ENCODE results near the gene TRMT1L. TPM values are rescaled to one million over a fixed set of nuclear protein-coding genes. Genes with fewer than 3 reads are reported as not detected.

TRMT1L gene
- total and polyA plus RNA-seq, 2 donors (not counting 1 experiment from before 2014, with no cell fraction given), result 19.4 to 26.4 TPM

DNA sequence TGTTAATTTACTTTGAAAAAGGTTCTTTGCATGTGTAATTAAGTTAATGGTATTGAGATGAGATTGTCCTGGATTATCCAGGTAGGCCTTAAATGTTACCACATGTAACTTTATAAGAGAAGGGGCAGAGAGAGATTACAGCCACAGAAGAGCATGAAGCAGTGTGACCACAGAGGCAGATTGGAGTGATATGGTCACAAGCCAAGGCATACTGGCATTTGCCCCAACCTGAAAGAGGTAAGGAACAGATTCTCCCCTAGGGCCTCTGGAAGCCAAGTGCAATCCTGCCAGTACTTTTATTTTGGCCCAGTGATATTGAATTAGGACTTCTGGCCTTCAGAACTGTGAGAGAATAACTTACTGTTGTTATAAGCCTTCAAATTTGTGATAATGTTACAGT is 88.4 kb downstream of the TRMT1L start:
- TF ChIP-seq, protein P1, sequence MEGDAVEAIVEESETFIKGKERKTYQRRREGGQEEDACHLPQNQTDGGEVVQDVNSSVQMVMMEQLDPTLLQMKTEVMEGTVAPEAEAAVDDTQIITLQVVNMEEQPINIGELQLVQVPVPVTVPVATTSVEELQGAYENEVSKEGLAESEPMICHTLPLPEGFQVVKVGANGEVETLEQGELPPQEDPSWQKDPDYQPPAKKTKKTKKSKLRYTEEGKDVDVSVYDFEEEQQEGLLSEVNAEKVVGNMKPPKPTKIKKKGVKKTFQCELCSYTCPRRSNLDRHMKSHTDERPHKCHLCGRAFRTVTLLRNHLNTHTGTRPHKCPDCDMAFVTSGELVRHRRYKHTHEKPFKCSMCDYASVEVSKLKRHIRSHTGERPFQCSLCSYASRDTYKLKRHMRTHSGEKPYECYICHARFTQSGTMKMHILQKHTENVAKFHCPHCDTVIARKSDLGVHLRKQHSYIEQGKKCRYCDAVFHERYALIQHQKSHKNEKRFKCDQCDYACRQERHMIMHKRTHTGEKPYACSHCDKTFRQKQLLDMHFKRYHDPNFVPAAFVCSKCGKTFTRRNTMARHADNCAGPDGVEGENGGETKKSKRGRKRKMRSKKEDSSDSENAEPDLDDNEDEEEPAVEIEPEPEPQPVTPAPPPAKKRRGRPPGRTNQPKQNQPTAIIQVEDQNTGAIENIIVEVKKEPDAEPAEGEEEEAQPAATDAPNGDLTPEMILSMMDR (conservative IDR thresholded peaks at IDR 0.05 in 1 of 2, IDR thresholded peaks at IDR 0.05 in 1 of 2; ENCODE audit: low read depth in 1 of 2, low read length in 2 of 2), result no peak
- no peak for TF ChIP-seq EZH2 (IDR thresholded peaks at IDR 0.05; ENCODE audit: low read length, missing control alignments)
- peaks cover 4% of the 10 kb centered on the region for H3K79me2 ChIP-seq (ENCODE audit: control insufficient read depth, insufficient read depth, low read length)

More for the DNA sequence above, 88.4 kb downstream of the TRMT1L start:
- no peaks in the 10 kb centered on the region for H3K36me3 ChIP-seq (ENCODE audit: control insufficient read depth, insufficient read depth, low read length)
- no peak overlapping the region for H3K27ac ChIP-seq (ENCODE audit: insufficient read depth, low read length)
- no peak for DNase-seq (ENCODE audit: low read depth in 2 of 2)
- no peaks in the 10 kb centered on the region for H3K9me3 ChIP-seq (ENCODE audit: control insufficient read depth, insufficient read depth, low read depth, low read length)
- H2AFZ ChIP-seq (ENCODE audit: low read length), result no peak overlapping the region
- no peak overlapping the region for H3K9ac ChIP-seq (ENCODE audit: insufficient read depth, low read length)
- no peaks in the 10 kb centered on the region for H4K20me1 ChIP-seq (ENCODE audit: control insufficient read depth, extremely low read depth, insufficient read depth, low read length)
- no peak overlapping the region for H3K4me3 ChIP-seq (replicated peaks in 1 of 4; ENCODE audit: control extremely low read depth in 1 of 4, insufficient read depth in 1 of 4, low read depth in 3 of 4, low read length in 4 of 4)
- no peaks in the 10 kb centered on the region for H3K4me1 ChIP-seq (ENCODE audit: control insufficient read depth, extremely low read depth, insufficient read depth, low read length)
- no peaks in the 10 kb centered on the region for H3K27me3 ChIP-seq (ENCODE audit: control insufficient read depth, insufficient read depth, low read length)
- H3K4me2 ChIP-seq (ENCODE audit: extremely low read depth, insufficient read depth, low read length), result no peak overlapping the region

Other genes with a start within 250 kb of the TRMT1L start
- 91.7 and 122 TPM in 2 replicates for gene NIBAN1, start 182.4 kb downstream of the TRMT1L start, total RNA-seq
- 11.9 and 31.3 TPM in 2 replicates for gene NIBAN1, start 182.4 kb downstream of the TRMT1L start, polyA plus RNA-seq
- 18.2 and 19.7 TPM in 2 replicates for gene RNF2, start 111.4 kb downstream of the TRMT1L start, total RNA-seq
- gene RNF2, start 111.4 kb downstream of the TRMT1L start, polyA plus RNA-seq, result 40.6 TPM in 2 replicates
- 8.4 and 8.7 TPM in 2 replicates for gene SWT1, start 214 bp upstream of the TRMT1L start, total RNA-seq
- 2.2 and 3.4 TPM in 2 replicates for gene SWT1, start 214 bp upstream of the TRMT1L start, polyA plus RNA-seq
- 20.0 and 23.8 TPM in 2 replicates for gene IVNS1ABP, start 160.3 kb upstream of the TRMT1L start, total RNA-seq
- gene IVNS1ABP, start 160.3 kb upstream of the TRMT1L start, polyA plus RNA-seq, result 17.8 and 25.4 TPM in 2 replicates